SK-N-SH treated with all-trans-retinoic acid at 6 μM for 48 hours (cell line): ENCODE data around the gene ZNF644.

ENCODE experiments used
- ATAC-seq: fragments of 200-7000 bp; cut with Tn5 transposase; 3 replicates; pipeline ENCODE4 v1.9.1; 2020; ENCODE audit warnings: mild to moderate bottlenecking, moderate library complexity
- ARNTL ChIP-seq: fragments of 450-650 bp; formaldehyde crosslinking; IDR thresholded peaks from 2 replicates; pipeline ENCODE4 v1.5.0; 2020; ENCODE audit warnings: low read depth, mild to moderate bottlenecking, moderate library complexity, borderline replicate concordance
- BACH2 ChIP-seq: fragments of 250-450 bp; sonication (Bioruptor Pico); IDR thresholded peaks from 2 replicates; pipeline ENCODE4 v1.9.0; 2021; ENCODE audit warnings: mild to moderate bottlenecking, borderline replicate concordance
- CSDC2 ChIP-seq: fragments of 250-450 bp; sonication (Bioruptor Pico); IDR thresholded peaks from 2 replicates; pipeline ENCODE4 v1.5.0; 2020; ENCODE audit warnings: mild to moderate bottlenecking, moderate library complexity
- ESRRG ChIP-seq: fragments of 250-450 bp; sonication (Bioruptor Pico); IDR thresholded peaks from 2 replicates; pipeline ENCODE4 v1.6.1; 2021; ENCODE audit warnings: mild to moderate bottlenecking
- GLIS3 ChIP-seq: fragments of 250-450 bp; sonication (Bioruptor Pico); IDR thresholded peaks from 2 replicates; pipeline ENCODE4 v1.5.0; 2020; ENCODE audit warnings: mild to moderate bottlenecking, moderate library complexity
- ISL1 ChIP-seq: fragments of 250-450 bp; sonication (Bioruptor Pico); IDR thresholded peaks from 2 replicates; pipeline ENCODE4 v2.1.2; 2022; ENCODE audit warnings: mild to moderate bottlenecking, moderate library complexity
- OSR1 ChIP-seq: fragments of 250-450 bp; sonication (Bioruptor Pico); IDR thresholded peaks from 2 replicates; pipeline ENCODE4 v1.8.0; 2022; ENCODE audit warnings: moderate library complexity, mild to moderate bottlenecking, inconsistent platforms
- PPARA ChIP-seq: fragments of 250-450 bp; sonication (Bioruptor Pico); IDR thresholded peaks from 2 replicates; pipeline ENCODE4 v1.5.0; 2020; ENCODE audit warnings: mild to moderate bottlenecking, borderline replicate concordance
- RARB ChIP-seq: fragments of 250-450 bp; sonication (Bioruptor Pico); IDR thresholded peaks from 2 replicates; pipeline ENCODE4 v1.8.0; 2021; ENCODE audit warnings: mild to moderate bottlenecking, moderate library complexity
- SNAI2 ChIP-seq: fragments of 250-450 bp; sonication (Bioruptor Pico); IDR thresholded peaks from 2 replicates; pipeline ENCODE4 v1.5.0; 2020; ENCODE audit warnings: mild to moderate bottlenecking, moderate library complexity
- TCF4 ChIP-seq: fragments of 250-450 bp; sonication (Bioruptor Pico); IDR thresholded peaks from 2 replicates; pipeline ENCODE4 v1.8.0; 2021; ENCODE audit warnings: mild to moderate bottlenecking, moderate library complexity, borderline replicate concordance
- TOX ChIP-seq: fragments of 250-450 bp; sonication (Bioruptor Pico); IDR thresholded peaks from 2 replicates; pipeline ENCODE4 v1.8.0; 2021; ENCODE audit warnings: mild to moderate bottlenecking, moderate library complexity, borderline replicate concordance
- ZC3H10 ChIP-seq: fragments of 250-450 bp; sonication (Bioruptor Pico); IDR thresholded peaks from 2 replicates; pipeline ENCODE4 v1.5.1; 2021; ENCODE audit warnings: mild to moderate bottlenecking, moderate library complexity
- ZFP3 ChIP-seq: fragments of 250-450 bp; sonication (Bioruptor Pico); IDR thresholded peaks from 2 replicates; pipeline ENCODE4 v1.5.0; 2020; ENCODE audit warnings: mild to moderate bottlenecking, moderate library complexity
- ZFP30 ChIP-seq: fragments of 450-650 bp; formaldehyde crosslinking; IDR thresholded peaks from 2 replicates; pipeline ENCODE4 v1.5.0; 2022; ENCODE audit warnings: mild to moderate bottlenecking, moderate library complexity
- ZNF565 ChIP-seq: fragments of 450-650 bp; formaldehyde crosslinking; conservative IDR thresholded peaks from 2 replicates; pipeline ENCODE4 v1.5.0; 2020; ENCODE audit warnings: low read depth, mild to moderate bottlenecking, moderate library complexity
- ZNF70 ChIP-seq: fragments of 450-650 bp; formaldehyde crosslinking; IDR thresholded peaks from 2 replicates; pipeline ENCODE4 v1.5.0; 2020; ENCODE audit warnings: mild to moderate bottlenecking, moderate library complexity
- ZNF8 ChIP-seq: fragments of 450-650 bp; formaldehyde crosslinking; IDR thresholded peaks from 2 replicates; pipeline ENCODE4 v1.5.0; 2020; ENCODE audit warnings: mild to moderate bottlenecking, moderate library complexity
- TF ChIP-seq, protein P1 (sequence below): fragments of 250-450 bp; sonication (Bioruptor Pico); IDR thresholded peaks from 2 replicates; pipeline ENCODE4 v1.5.0; 2020; ENCODE audit warnings: mild to moderate bottlenecking, moderate library complexity
- TF ChIP-seq, protein P2 (sequence below): fragments of 250-450 bp; sonication (Bioruptor Pico); IDR thresholded peaks from 2 replicates; pipeline ENCODE4 v1.5.1; 2021; ENCODE audit warnings: mild to moderate bottlenecking, moderate library complexity
- TF ChIP-seq, protein P3 (sequence below): fragments of 250-450 bp; sonication (Bioruptor Pico); IDR thresholded peaks from 2 replicates; pipeline ENCODE4 v1.8.0; 2021; ENCODE audit warnings: low read depth, mild to moderate bottlenecking, moderate library complexity, borderline replicate concordance
- TF ChIP-seq, protein P4 (sequence below): fragments of 250-450 bp; sonication (Bioruptor Pico); IDR thresholded peaks from 2 replicates; pipeline ENCODE4 v1.8.0; 2020; ENCODE audit warnings: mild to moderate bottlenecking, moderate library complexity, borderline replicate concordance

The ZNF644 gene

DNA sequence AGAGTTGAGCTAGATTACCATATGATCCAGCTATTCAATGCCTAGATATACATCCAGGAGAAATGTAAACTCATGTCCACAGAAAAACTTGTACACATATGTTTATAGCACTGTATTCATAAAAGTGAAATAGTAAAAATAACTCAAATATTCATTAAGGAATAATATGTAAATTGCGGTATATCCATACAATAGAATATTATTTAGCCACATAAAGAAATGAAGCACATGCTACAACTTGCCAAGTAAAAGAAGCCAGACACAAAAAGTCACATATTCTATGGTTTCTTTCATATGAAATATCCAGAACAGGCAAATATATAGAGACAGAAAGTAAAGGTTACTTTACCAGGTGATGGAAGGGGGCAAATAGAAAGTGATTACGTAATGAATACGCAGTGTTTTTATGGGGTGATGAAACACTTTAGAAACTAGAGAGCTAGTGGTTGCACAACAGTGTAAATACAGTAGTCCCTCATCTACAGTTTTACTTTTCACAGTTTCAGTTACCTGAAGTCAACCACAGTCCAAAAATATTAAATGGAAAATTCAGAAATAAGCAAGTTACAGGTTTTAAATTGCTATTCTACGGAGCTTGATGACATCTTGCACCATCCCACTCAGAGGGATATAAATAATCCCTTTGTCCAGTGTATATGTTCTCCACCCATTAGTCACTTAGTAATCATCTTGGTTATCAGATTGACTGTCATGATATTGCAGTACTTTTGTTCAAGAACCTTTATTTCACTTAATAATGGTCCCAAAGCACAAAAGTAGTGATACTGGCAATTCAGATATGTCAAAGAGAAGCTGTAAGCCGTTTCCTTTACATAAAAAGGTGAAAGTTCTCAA, 62.3 kb downstream of the ZNF644 start:
- peak; percentile 95 for TF ChIP-seq ZNF8 (CRISPR knock-in tag)
- TF ChIP-seq ZNF565 (CRISPR knock-in tag): no peak
- ATAC-seq: no peak

DNA sequence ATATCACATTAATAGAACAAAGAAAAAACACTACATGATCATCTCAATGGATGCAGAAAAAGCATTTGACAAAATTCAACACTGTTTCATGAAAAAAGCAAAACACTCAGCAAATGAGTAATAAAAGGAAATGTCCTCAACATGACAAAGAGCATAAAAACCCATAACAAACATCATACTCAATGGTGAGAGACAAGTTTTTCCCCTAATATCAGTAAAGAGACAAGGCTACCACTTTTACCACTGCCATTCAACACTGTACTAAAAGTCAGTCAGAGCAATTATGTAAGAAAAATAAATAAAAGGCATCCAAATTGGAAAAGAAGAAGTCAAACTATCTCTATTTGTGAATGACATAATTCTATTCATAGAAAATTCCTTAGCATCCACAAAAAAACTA, 64.3 kb downstream of the ZNF644 start:
- TF ChIP-seq GLIS3 (CRISPR knock-in tag): no peak
- TF ChIP-seq ZC3H10 (CRISPR knock-in tag): no peak
- TF ChIP-seq TOX (CRISPR knock-in tag): no peak
- TF ChIP-seq, protein P1, sequence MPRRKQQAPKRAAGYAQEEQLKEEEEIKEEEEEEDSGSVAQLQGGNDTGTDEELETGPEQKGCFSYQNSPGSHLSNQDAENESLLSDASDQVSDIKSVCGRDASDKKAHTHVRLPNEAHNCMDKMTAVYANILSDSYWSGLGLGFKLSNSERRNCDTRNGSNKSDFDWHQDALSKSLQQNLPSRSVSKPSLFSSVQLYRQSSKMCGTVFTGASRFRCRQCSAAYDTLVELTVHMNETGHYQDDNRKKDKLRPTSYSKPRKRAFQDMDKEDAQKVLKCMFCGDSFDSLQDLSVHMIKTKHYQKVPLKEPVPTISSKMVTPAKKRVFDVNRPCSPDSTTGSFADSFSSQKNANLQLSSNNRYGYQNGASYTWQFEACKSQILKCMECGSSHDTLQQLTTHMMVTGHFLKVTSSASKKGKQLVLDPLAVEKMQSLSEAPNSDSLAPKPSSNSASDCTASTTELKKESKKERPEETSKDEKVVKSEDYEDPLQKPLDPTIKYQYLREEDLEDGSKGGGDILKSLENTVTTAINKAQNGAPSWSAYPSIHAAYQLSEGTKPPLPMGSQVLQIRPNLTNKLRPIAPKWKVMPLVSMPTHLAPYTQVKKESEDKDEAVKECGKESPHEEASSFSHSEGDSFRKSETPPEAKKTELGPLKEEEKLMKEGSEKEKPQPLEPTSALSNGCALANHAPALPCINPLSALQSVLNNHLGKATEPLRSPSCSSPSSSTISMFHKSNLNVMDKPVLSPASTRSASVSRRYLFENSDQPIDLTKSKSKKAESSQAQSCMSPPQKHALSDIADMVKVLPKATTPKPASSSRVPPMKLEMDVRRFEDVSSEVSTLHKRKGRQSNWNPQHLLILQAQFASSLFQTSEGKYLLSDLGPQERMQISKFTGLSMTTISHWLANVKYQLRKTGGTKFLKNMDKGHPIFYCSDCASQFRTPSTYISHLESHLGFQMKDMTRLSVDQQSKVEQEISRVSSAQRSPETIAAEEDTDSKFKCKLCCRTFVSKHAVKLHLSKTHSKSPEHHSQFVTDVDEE (CRISPR knock-in tag): no peak
- TF ChIP-seq ARNTL: no peak
- no peak for ATAC-seq

DNA sequence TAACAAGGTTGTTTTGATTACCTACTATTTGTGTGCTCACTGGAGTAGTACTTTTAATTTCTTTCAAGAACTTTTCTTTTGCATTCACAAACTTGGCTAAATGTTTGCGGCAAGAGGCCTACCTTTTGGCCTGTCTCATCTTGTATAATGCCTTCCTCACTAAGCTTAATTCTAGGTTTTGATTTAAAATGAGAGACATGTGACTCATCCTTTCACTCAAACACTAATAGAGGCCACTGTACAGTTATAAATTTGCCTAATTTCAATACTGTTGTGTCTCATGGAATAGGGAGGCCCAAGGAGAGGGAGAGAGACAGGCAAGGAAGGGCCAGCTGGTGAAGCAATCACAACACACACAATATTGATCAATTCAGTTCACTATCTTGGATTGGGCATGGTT, 66.1 kb downstream of the ZNF644 start:
- no peak for TF ChIP-seq ZNF8 (CRISPR knock-in tag)
- TF ChIP-seq PPARA (CRISPR knock-in tag): no peak
- TF ChIP-seq BACH2 (CRISPR knock-in tag): no peak
- no peak for TF ChIP-seq ZC3H10 (CRISPR knock-in tag)
- TF ChIP-seq, protein P2, sequence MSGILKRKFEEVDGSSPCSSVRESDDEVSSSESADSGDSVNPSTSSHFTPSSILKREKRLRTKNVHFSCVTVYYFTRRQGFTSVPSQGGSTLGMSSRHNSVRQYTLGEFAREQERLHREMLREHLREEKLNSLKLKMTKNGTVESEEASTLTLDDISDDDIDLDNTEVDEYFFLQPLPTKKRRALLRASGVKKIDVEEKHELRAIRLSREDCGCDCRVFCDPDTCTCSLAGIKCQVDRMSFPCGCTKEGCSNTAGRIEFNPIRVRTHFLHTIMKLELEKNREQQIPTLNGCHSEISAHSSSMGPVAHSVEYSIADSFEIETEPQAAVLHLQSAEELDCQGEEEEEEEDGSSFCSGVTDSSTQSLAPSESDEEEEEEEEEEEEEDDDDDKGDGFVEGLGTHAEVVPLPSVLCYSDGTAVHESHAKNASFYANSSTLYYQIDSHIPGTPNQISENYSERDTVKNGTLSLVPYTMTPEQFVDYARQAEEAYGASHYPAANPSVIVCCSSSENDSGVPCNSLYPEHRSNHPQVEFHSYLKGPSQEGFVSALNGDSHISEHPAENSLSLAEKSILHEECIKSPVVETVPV: no peak
- TF ChIP-seq ZFP3 (CRISPR knock-in tag): no peak
- TF ChIP-seq ISL1 (CRISPR knock-in tag): no peak
- TF ChIP-seq CSDC2: no peak
- TF ChIP-seq ARNTL: no peak
- no peak for TF ChIP-seq ZNF565 (CRISPR knock-in tag)
- no peak for TF ChIP-seq SNAI2 (CRISPR knock-in tag)
- TF ChIP-seq TOX (CRISPR knock-in tag): no peak
- TF ChIP-seq GLIS3 (CRISPR knock-in tag): no peak
- TF ChIP-seq, protein P3, sequence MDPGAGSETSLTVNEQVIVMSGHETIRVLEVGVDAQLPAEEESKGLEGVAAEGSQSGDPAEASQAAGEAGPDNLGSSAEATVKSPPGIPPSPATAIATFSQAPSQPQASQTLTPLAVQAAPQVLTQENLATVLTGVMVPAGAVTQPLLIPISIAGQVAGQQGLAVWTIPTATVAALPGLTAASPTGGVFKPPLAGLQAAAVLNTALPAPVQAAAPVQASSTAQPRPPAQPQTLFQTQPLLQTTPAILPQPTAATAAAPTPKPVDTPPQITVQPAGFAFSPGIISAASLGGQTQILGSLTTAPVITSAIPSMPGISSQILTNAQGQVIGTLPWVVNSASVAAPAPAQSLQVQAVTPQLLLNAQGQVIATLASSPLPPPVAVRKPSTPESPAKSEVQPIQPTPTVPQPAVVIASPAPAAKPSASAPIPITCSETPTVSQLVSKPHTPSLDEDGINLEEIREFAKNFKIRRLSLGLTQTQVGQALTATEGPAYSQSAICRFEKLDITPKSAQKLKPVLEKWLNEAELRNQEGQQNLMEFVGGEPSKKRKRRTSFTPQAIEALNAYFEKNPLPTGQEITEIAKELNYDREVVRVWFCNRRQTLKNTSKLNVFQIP (CRISPR knock-in tag): no peak
- TF ChIP-seq ESRRG (CRISPR knock-in tag): no peak
- TF ChIP-seq ZNF70 (CRISPR knock-in tag): no peak
- TF ChIP-seq, protein P4, sequence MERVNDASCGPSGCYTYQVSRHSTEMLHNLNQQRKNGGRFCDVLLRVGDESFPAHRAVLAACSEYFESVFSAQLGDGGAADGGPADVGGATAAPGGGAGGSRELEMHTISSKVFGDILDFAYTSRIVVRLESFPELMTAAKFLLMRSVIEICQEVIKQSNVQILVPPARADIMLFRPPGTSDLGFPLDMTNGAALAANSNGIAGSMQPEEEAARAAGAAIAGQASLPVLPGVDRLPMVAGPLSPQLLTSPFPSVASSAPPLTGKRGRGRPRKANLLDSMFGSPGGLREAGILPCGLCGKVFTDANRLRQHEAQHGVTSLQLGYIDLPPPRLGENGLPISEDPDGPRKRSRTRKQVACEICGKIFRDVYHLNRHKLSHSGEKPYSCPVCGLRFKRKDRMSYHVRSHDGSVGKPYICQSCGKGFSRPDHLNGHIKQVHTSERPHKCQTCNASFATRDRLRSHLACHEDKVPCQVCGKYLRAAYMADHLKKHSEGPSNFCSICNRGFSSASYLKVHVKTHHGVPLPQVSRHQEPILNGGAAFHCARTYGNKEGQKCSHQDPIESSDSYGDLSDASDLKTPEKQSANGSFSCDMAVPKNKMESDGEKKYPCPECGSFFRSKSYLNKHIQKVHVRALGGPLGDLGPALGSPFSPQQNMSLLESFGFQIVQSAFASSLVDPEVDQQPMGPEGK (CRISPR knock-in tag): no peak
- no peak for TF ChIP-seq OSR1 (CRISPR knock-in tag)
- TF ChIP-seq ZFP30 (CRISPR knock-in tag): no peak

DNA sequence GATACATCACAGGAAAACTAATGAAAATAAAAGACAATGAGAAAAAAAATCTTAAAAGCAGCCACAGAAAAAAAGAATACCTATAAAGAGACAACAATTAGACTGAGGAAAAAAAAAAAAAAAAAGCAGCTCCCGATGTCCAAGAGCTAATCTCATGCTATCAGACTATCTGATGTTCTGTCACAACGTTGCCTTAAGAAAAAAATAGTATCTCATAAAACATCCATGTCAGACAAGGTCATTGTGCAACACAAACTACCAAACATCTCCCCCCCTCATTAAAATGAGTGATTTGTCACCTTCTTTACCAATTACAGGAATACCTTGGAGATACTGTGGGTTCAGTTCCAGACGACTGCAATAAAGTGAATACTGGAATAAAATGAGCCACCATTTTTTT, 68.9 kb downstream of the ZNF644 start:
- no peak for ATAC-seq
- TF ChIP-seq TCF4 (CRISPR knock-in tag): no peak
- TF ChIP-seq RARB (CRISPR knock-in tag): no peak
- no peak for TF ChIP-seq ZNF565 (CRISPR knock-in tag)
- no peak for TF ChIP-seq CSDC2
- no peak for TF ChIP-seq GLIS3 (CRISPR knock-in tag)
- TF ChIP-seq ZFP30 (CRISPR knock-in tag): no peak
- TF ChIP-seq ESRRG (CRISPR knock-in tag): no peak
- TF ChIP-seq, protein P2: no peak
- TF ChIP-seq, protein P1 (CRISPR knock-in tag): no peak
- TF ChIP-seq BACH2 (CRISPR knock-in tag): no peak

More for the DNA sequence above, 66.1 kb downstream of the ZNF644 start:
- ATAC-seq: no peak
